Mesenchymal stem cell (in vitro differentiated cells and primary cell): ENCODE data around the gene PAGE3.

Experiments
- DNase-seq: peaks from one replicate; pipeline ENCODE4 v3.0.0-alpha.2; 2013
- H2AFZ ChIP-seq: one replicate; pipeline ENCODE4 v1.6.1; 2013; ENCODE audit warnings: low read depth, mild to moderate bottlenecking, control low read depth, inconsistent platforms, low read length, moderate library complexity
- H2AK5ac ChIP-seq: 2 replicates; pipeline ENCODE4 v1.6.1; 2013; ENCODE audit warnings: low read length, moderate library complexity, mild to moderate bottlenecking, inconsistent platforms; ENCODE audit not compliant: severe bottlenecking
- H2BK120ac ChIP-seq: one replicate; pipeline ENCODE4 v1.6.1; 2013; ENCODE audit warnings: low read depth, mild to moderate bottlenecking, inconsistent platforms, low read length, moderate library complexity
- H2BK12ac ChIP-seq, 2 experiments: one replicate each; pipeline ENCODE4 v1.6.1; 2013; ENCODE audit warnings: inconsistent platforms in 2 of 2, low read length in 2 of 2, mild to moderate bottlenecking in 2 of 2, moderate library complexity in 2 of 2, control low read depth in 1 of 2
- H2BK15ac ChIP-seq: one replicate; pipeline ENCODE4 v1.6.1; 2013; ENCODE audit warnings: mild to moderate bottlenecking, low read depth, inconsistent platforms; ENCODE audit not compliant: poor library complexity, severe bottlenecking
- H2BK5ac ChIP-seq: 2 replicates; pipeline ENCODE4 v1.6.1; 2013; ENCODE audit warnings: low read depth, mild to moderate bottlenecking, low read length, control low read depth, inconsistent platforms; ENCODE audit not compliant: poor library complexity, severe bottlenecking
- H3K14ac ChIP-seq, 2 experiments: one replicate each; pipeline ENCODE4 v1.6.1; 2013; ENCODE audit warnings: inconsistent platforms in 2 of 2, low read length in 2 of 2, control low read depth in 1 of 2, mild to moderate bottlenecking in 1 of 2, moderate library complexity in 1 of 2
- H3K18ac ChIP-seq, 2 experiments: one replicate each; pipeline ENCODE4 v1.6.1; 2013; ENCODE audit warnings: inconsistent platforms in 2 of 2, low read length in 2 of 2, control low read depth in 1 of 2, low read depth in 1 of 2, mild to moderate bottlenecking in 1 of 2
- H3K23ac ChIP-seq, 2 experiments: one replicate each; pipeline ENCODE4 v1.6.1; 2013; ENCODE audit warnings: inconsistent platforms in 2 of 2, low read length in 2 of 2, mild to moderate bottlenecking in 2 of 2, moderate library complexity in 2 of 2, control low read depth in 1 of 2
- H3K27ac ChIP-seq: 2 replicates; pipeline ENCODE4 v1.5.1; 2013; ENCODE audit warnings: mild to moderate bottlenecking, moderate library complexity, low read length, control low read depth, inconsistent platforms; ENCODE audit not compliant: poor library complexity, severe bottlenecking
- H3K27me3 ChIP-seq, 2 experiments: 2 replicates each; pipeline versions ENCODE4 v1.6.1 to v1.7.0; 2013; ENCODE audit warnings: low read length in 2 of 2, mild to moderate bottlenecking in 2 of 2, moderate library complexity in 2 of 2, control low read depth in 1 of 2, inconsistent platforms in 1 of 2; ENCODE audit not compliant: control insufficient read depth in 1 of 2, insufficient read depth in 1 of 2
- H3K36me3 ChIP-seq, 2 experiments: 2 replicates each; pipeline versions ENCODE4 v1.6.1 to v1.7.0; 2013; ENCODE audit warnings: low read length in 2 of 2, control low read depth in 1 of 2, inconsistent platforms in 1 of 2, low read depth in 1 of 2, mild to moderate bottlenecking in 1 of 2; ENCODE audit not compliant: insufficient read depth in 2 of 2, control insufficient read depth in 1 of 2
- H3K4ac ChIP-seq, 2 experiments: one replicate each; pipeline ENCODE4 v1.6.1; 2013; ENCODE audit warnings: inconsistent platforms in 2 of 2, low read length in 2 of 2, mild to moderate bottlenecking in 2 of 2, moderate library complexity in 2 of 2, control low read depth in 1 of 2, low read depth in 1 of 2
- H3K4me1 ChIP-seq: 2 replicates; pipeline ENCODE4 v1.6.1; 2013; ENCODE audit warnings: low read depth, low read length, control low read depth; ENCODE audit not compliant: control insufficient read depth, insufficient read depth
- H3K4me2 ChIP-seq: 2 replicates; pipeline ENCODE4 v1.6.1; 2013; ENCODE audit warnings: low read length, mild to moderate bottlenecking, inconsistent platforms; ENCODE audit not compliant: poor library complexity, severe bottlenecking
- H3K4me3 ChIP-seq, 2 experiments: 2 replicates each; pipeline versions ENCODE4 v1.5.1 to v1.7.0; 2013; ENCODE audit warnings: low read length in 2 of 2, mild to moderate bottlenecking in 2 of 2, control low read depth in 1 of 2, low read depth in 1 of 2; ENCODE audit not compliant: insufficient read depth in 1 of 2
- H3K79me1 ChIP-seq: replicated peaks from 2 replicates; pipeline ENCODE4 v1.6.1; 2013; ENCODE audit warnings: mild to moderate bottlenecking, control low read depth, low read length, inconsistent platforms; ENCODE audit not compliant: poor library complexity, severe bottlenecking
- H3K9ac ChIP-seq: 2 replicates; pipeline ENCODE4 v1.7.0; 2013; ENCODE audit warnings: mild to moderate bottlenecking, low read length, moderate library complexity
- H3K9me3 ChIP-seq: 2 replicates; pipeline ENCODE4 v1.7.0; 2013; ENCODE audit warnings: mild to moderate bottlenecking, low read length; ENCODE audit not compliant: control insufficient read depth
- H4K8ac ChIP-seq: one replicate; pipeline ENCODE4 v1.6.1; 2013; ENCODE audit warnings: inconsistent platforms, mild to moderate bottlenecking, low read length, moderate library complexity
- H4K91ac ChIP-seq: one replicate; pipeline ENCODE4 v1.6.1; 2013; ENCODE audit warnings: mild to moderate bottlenecking, low read length, inconsistent platforms
- WGBS: methylation state at CpG from one replicate; pipeline ENCODE4 v1.1.7; 2013; ENCODE audit warnings: mixed read lengths; 5-methylcytosine and 5-hydroxymethylcytosine counted together

PAGE3 gene

GRCh38 chrX:55213381-55213780, 51.3 kb downstream of the PAGE3 start:
- Histone ChIP-seq H3K27ac (no peak overlapping the region), H3K14ac (no peak overlapping the region), H3K23ac (no peak overlapping the region), H3K36me3 (no peaks in the 10 kb centered on the region), H3K27me3 (no peaks in the 10 kb centered on the region), H2BK12ac (no peak overlapping the region), H2BK120ac (no peak overlapping the region), H3K18ac (no peak overlapping the region), H3K4me1 (no peaks in the 10 kb centered on the region), H3K4me3 (no peak overlapping the region), H4K8ac (no peak overlapping the region), H2BK5ac (no peak overlapping the region), H3K4me2 (no peak overlapping the region), H3K79me1 (no peaks in the 10 kb centered on the region), H3K9ac (no peak overlapping the region), H2BK15ac (no peak overlapping the region), H3K4ac (no peak overlapping the region), H3K9me3 (no peaks in the 10 kb centered on the region), H2AK5ac (no peak overlapping the region), H2AFZ (no peak overlapping the region), H4K91ac (no peak overlapping the region)
- DNase-seq: no peak
- WGBS: 80% methylated on average over 3 of the region's 3 CpGs

GRCh38 chrX:55210931-55211677, 53.6 kb downstream of the PAGE3 start:
- Histone ChIP-seq H2AFZ (no peak overlapping the region), H3K14ac (no peak overlapping the region), H3K9ac (no peak overlapping the region), H2BK15ac (no peak overlapping the region), H3K4me1 (no peaks in the 10 kb centered on the region), H3K79me1 (no peaks in the 10 kb centered on the region), H3K27me3 (peaks cover 0 to 6% of the 10 kb centered on the region in 2 experiments), H3K18ac (no peak overlapping the region), H2BK120ac (no peak overlapping the region), H3K36me3 (no peaks in the 10 kb centered on the region), H2BK5ac (no peak overlapping the region), H4K91ac (no peak overlapping the region), H3K9me3 (no peaks in the 10 kb centered on the region), H3K4ac (no peak overlapping the region), H3K4me3 (no peak overlapping the region), H2AK5ac (no peak overlapping the region), H3K4me2 (no peak overlapping the region), H3K23ac (no peak overlapping the region), H2BK12ac (no peak overlapping the region), H3K27ac (no peak overlapping the region), H4K8ac (no peak overlapping the region)
- WGBS: 68% methylated on average over 9 of the region's 13 CpGs
- DNase-seq: no peak
